GM10847 (cell line): ENCODE results near the gene EXD3.

ENCODE experiments used
- POLR2A ChIP-seq: IDR thresholded peaks from 2 replicates; pipeline ENCODE4 v1.6.1; 2011; ENCODE audit not compliant: insufficient read length; ENCODE audit errors: extremely low read depth

The EXD3 gene

GRCh38 chr9:137348769-137349470 lies 74.0 kb downstream of the EXD3 start:
- TF ChIP-seq POLR2A, result no peak

DNA sequence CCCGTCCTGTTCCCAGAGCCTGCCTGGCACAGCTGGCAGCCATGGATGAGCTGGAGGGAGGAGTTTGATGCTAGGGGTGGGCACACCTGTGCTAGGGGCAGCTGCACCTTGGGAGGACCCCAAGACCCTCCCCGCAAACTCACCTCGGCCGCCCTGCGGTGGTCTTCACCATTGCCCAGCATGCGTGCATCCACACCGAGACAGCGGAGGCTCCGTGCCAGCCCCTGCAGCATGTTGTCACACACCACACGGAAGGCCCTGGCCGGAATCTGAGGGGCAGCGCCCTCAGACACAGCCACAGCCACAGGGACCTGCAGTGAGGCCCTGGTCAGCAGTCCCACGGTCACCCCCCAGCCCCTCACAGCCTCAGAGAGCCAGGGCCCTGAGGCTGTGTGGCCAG lies 75.0 kb downstream of the EXD3 start:
- no peak for TF ChIP-seq POLR2A

DNA sequence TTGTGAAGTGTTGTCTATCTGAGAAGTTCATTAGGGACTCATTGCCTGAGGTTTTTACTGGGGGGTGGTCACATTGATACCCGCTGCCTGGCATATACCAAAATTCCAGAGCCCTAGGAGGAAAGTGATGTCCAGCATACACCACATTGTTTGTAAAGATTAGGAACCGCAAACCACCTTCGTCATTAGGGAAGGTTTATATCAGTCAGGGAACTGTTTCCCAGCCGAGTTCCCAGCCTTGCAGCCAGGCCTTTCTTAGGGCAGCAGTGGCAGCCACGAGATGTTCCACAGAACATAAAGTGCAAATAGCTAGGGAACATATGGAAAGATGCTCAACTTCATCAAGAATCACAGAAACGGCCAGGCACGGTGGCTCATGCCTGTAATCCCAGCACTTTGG lies 80.5 kb downstream of the EXD3 start:
- TF ChIP-seq POLR2A, result no peak

DNA sequence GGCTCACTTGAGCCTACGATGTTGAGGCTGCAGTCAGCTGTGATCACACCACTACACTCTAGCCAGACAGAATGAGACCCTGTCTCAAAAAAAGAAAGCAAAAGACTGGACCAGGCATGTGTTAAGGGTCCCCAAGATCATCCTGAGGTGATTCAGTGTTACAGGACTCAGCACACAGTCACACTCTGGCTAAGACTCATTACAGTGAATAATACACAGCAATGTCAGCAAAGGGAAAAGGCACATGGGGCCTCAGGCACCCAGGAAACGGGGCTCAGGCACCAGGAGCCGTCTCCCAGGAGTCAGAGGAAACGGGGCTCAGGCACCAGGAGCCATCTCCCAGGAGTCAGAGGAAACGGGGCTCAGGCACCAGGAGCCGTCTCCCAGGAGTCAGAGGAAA lies 81.7 kb downstream of the EXD3 start:
- TF ChIP-seq POLR2A, result no peak

DNA sequence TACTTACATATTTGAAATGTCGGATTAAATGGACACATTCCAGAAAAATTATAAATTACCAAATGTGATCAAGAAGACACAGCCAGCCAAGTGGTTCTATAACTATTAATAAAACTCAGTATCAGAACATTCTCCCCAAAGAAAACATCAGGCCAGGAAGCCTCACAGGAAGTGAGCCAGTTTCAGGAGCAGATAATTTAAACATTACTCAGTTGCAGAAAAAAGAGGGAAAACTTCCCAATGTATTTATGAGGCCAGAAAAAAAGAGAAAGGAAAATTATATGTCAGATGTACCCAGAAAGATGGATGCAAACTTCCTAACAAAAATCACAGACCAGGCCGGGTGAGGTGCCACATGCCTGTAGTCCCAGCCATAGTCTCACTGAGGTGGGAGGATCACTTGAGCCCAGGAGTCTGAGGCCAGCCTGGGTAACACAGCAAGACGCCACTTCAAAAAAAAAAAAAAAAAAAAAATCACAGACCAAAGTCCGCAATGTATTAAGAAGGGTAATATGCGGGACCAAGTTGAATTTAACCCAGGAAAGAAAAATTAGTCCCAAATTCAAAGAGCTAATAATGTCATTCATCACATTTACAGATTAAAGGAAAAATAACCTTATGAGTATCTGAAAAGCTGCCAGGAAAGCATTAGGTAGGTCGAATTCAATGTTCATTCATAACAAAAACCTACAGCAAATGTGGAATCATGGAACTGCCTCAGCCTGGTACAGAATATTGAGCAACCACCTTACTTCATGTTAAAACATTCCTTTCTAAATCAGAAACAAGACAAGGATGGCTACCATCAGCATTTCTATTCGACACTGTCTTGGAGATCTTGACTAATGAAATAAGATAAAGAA lies 83.7 kb downstream of the EXD3 start:
- TF ChIP-seq POLR2A, result no peak

GRCh38 chr9:137336735-137337134 lies 86.2 kb downstream of the EXD3 start:
- TF ChIP-seq POLR2A, result no peak

GRCh38 chr9:137333016-137333671 lies 89.8 kb downstream of the EXD3 start:
- no peak for TF ChIP-seq POLR2A

DNA sequence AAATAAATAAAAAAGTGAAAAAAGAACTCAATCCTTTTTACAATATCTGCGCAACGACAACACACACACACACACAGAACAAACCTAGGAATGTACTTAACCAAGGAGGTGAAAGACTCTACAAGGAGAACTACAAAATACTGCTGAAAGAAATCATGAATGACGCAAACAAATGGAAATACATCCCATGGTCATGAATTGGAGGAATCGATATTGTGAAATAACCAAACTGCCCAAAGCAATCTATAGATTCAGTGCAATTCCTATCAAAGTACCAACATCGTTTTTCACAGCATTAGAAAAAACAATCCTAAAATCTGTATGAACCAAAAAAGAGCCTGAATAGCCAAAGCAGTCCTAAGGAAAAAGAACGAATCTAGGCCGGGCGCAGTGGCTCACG lies 91.0 kb downstream of the EXD3 start:
- TF ChIP-seq POLR2A, result no peak

GRCh38 chr9:137330689-137331088 lies 92.3 kb downstream of the EXD3 start:
- no peak for TF ChIP-seq POLR2A

GRCh38 chr9:137326445-137327065 lies 96.4 kb downstream of the EXD3 start:
- no peak for TF ChIP-seq POLR2A

DNA sequence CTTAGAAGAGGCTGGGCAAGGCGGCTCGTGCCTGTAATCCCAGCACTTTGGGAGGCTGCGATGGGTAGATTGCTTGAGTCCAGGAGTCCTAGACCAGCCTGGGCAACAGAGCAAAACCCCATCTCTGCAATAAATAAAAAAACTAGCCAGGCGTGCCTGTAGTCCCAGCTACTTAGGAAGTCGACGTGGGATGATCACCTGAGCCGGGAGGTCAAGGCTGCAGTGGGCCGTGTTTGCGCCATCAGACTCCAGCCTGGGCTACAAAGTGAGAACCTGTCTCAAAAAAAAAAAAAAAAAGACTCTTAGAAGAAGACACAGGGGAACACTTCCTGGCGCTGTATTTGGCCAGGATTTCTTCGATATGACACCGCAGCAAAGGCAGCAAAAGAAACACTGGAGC lies 97.2 kb downstream of the EXD3 start:
- no peak for TF ChIP-seq POLR2A

DNA sequence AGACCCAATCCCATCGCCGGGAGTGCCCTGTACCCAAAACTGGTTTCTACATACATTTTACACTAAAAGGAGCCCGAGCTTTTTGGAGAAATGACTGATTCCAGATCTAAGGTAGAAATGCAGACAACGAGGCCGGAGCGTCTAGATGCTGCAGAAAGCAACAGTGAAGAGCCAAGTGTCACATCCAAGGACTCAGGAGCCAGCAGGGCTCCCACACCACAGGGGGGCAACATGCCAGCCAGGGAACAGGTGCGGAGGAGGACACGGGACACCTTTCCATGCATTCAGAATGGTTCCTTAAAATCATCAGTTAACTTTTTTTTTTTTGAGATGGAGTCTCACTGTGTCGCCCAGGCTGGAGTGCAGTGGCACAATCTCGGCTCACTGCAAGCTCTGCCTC lies 97.8 kb downstream of the EXD3 start:
- TF ChIP-seq POLR2A, result no peak

DNA sequence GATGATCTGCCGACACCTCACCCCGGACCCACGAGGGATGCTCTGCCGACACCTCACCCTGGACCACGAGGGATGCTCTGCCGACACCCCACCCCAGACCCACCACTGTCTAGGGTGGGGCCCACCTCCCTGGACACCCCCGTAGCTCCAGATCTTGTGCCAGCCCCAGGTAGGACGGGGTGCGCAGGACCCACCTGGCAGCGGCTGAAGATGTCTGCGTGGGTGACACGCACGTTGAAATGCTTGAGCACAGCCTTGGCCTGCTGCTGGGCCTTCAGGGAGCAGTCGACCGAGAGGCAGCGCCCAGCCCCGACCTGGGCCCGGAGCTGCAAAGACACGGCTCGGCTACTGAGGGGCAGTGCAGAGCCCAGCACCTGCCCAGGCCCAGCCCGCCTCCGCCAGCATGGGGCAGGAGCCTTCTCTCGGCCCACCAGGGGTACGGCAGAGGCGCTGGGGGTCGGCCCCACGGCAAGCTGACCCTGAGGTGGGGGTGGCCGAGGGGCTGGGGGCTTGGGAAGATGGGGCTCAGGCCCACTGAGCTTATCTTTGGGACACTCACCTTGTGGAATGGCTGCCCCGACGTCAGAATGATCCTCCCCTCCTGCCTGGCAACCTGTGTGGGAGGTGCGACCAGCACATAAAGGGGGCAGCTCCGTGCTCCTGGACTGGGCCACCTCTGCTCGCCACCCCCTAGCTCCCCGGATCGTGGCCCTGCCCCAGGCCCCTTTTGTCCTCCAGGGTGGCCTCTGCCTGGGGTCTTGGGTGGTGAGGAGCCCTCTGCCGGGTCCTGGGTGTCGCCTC lies 99.2 kb downstream of the EXD3 start:
- TF ChIP-seq POLR2A, result no peak

GRCh38 chr9:137321726-137322361 lies 101.1 kb downstream of the EXD3 start:
- no peak for TF ChIP-seq POLR2A
